Kidney epithelial cell (primary cell): ENCODE measurements around the gene FERD3L. TPM values are rescaled to one million over a fixed set of nuclear protein-coding genes. Genes with fewer than 3 reads are reported as not detected.

Experiments
- DNase-seq: peaks from one replicate; pipeline ENCODE4 v3.0.0-alpha.2; 2010; ENCODE audit warnings: low read depth
- H3K27me3 ChIP-seq: 2 replicates; pipeline ENCODE4 v1.6.0; 2011; ENCODE audit warnings: low read length; ENCODE audit not compliant: control insufficient read depth, insufficient read depth
- H3K36me3 ChIP-seq: 2 replicates; pipeline ENCODE4 v1.5.1; 2011; ENCODE audit warnings: low read length; ENCODE audit not compliant: control insufficient read depth, insufficient read depth
- H3K4me3 ChIP-seq: 2 replicates; pipeline ENCODE4 v1.5.1; 2011; ENCODE audit warnings: low read depth, mild to moderate bottlenecking, control low read depth, low read length
- CTCF ChIP-seq: IDR thresholded peaks from 2 replicates; pipeline ENCODE4 v1.5.1; 2011; ENCODE audit warnings: mild to moderate bottlenecking, moderate library complexity, low read length, control low read depth, inconsistent platforms; ENCODE audit not compliant: insufficient read depth, poor library complexity, severe bottlenecking
- total RNA-seq: library from RNA; depleted of rRNA; stranded (reverse); fragments of >200 nt; gene quantifications from 2 replicates; pipeline ENCODE4 v1.2.3, GENCODE V29; 2015

Gene FERD3L
- total RNA-seq, 1 donor from 2014 or later = not detected

GRCh38 chr7:19105546-19105945, 39.7 kb downstream of the FERD3L start:
- DNase-seq = no peak
- H3K4me3 ChIP-seq = no peak overlapping the region
- no peak for TF ChIP-seq CTCF
- H3K27me3 ChIP-seq = peaks cover 62% of the 10 kb centered on the region
- H3K36me3 ChIP-seq = no peaks in the 10 kb centered on the region

GRCh38 chr7:19104811-19105210, 40.4 kb downstream of the FERD3L start:
- no peak overlapping the region for H3K4me3 ChIP-seq
- no peak for TF ChIP-seq CTCF
- no peak for DNase-seq
- H3K36me3 ChIP-seq = no peaks in the 10 kb centered on the region
- H3K27me3 ChIP-seq = peaks cover 55% of the 10 kb centered on the region

- H3K27me3 ChIP-seq = peaks cover 38% of the 10 kb centered on the region
- no peaks in the 10 kb centered on the region for H3K36me3 ChIP-seq
- no peak overlapping the region for H3K4me3 ChIP-seq
- no peak for DNase-seq
- TF ChIP-seq CTCF = no peak
These were observed 42.3 kb downstream of the FERD3L start for GRCh38 chr7:19102884-19103283.

- Histone ChIP-seq H3K27me3 (peaks cover 29% of the 10 kb centered on the region), H3K36me3 (no peaks in the 10 kb centered on the region), H3K4me3 (no peak overlapping the region)
- TF ChIP-seq CTCF = no peak
- no peak for DNase-seq
These were observed 43.3 kb downstream of the FERD3L start for GRCh38 chr7:19101909-19102308.

GRCh38 chr7:19101472-19101871, 43.7 kb downstream of the FERD3L start:
- H3K27me3 ChIP-seq = peaks cover 24% of the 10 kb centered on the region
- no peak overlapping the region for H3K4me3 ChIP-seq
- no peaks in the 10 kb centered on the region for H3K36me3 ChIP-seq
- DNase-seq = no peak
- no peak for TF ChIP-seq CTCF

GRCh38 chr7:19099924-19100323, 45.3 kb downstream of the FERD3L start:
- Histone ChIP-seq H3K27me3 (peaks cover 13% of the 10 kb centered on the region), H3K4me3 (no peak overlapping the region), H3K36me3 (no peaks in the 10 kb centered on the region)
- DNase-seq = no peak
- TF ChIP-seq CTCF = no peak
